HL-60 (cell line): Measurements from ENCODE around the gene IKZF3.
"Not testable (repeated sequence)": the region's sequence is repeated elsewhere in the genome, so short reads cannot be mapped to it uniquely, and the experiment has no call there.

Experiments used
- DNase-seq, 2 experiments: peaks; one replicate each; pipeline ENCODE4 v3.0.0-alpha.2; 2010 to 2020; ENCODE audit warnings: low read depth in 1 of 2, low spot score in 1 of 2
- H3K27ac ChIP-seq: fragments of 250-450 bp; sonication (Bioruptor Pico); replicated peaks from 2 replicates; pipeline ENCODE4 v1.5.1; 2020; ENCODE audit warnings: mild to moderate bottlenecking, moderate library complexity
- H3K27me3 ChIP-seq: fragments of 250-450 bp; sonication (Bioruptor Pico); 2 replicates; pipeline ENCODE4 v1.5.1; 2021; ENCODE audit warnings: mild to moderate bottlenecking, moderate library complexity; ENCODE audit not compliant: insufficient read depth, poor library complexity, severe bottlenecking
- H3K4me3 ChIP-seq: replicated peaks from 2 replicates; pipeline ENCODE4 v1.5.1; 2011; ENCODE audit warnings: mild to moderate bottlenecking, control low read depth, low read length; ENCODE audit not compliant: insufficient read depth
- GABPA ChIP-seq: IDR thresholded peaks from 2 replicates; pipeline ENCODE4 v1.6.1; 2012; ENCODE audit warnings: low read depth
- POLR2AphosphoS5 ChIP-seq: IDR thresholded peaks from 2 replicates; pipeline ENCODE4 v1.6.1; 2012; ENCODE audit warnings: low read depth
- REST ChIP-seq: IDR thresholded peaks from 2 replicates; pipeline ENCODE4 v1.6.1; 2012; ENCODE audit warnings: low read depth; ENCODE audit not compliant: insufficient replicate concordance
- SPI1 ChIP-seq: IDR thresholded peaks from 2 replicates; pipeline ENCODE4 v1.6.1; 2012; ENCODE audit warnings: low read depth, mild to moderate bottlenecking, borderline replicate concordance
- TF ChIP-seq, protein P1 (sequence below): IDR thresholded peaks from one replicate; pipeline ENCODE4 v1.5.1; 2011; ENCODE audit warnings: low read length, control low read depth, inconsistent platforms; ENCODE audit not compliant: insufficient read depth

IKZF3 gene

GRCh38 chr17:39903158-39903884 lies 39.2 kb upstream of the IKZF3 start:
- TF ChIP-seq, protein P1, sequence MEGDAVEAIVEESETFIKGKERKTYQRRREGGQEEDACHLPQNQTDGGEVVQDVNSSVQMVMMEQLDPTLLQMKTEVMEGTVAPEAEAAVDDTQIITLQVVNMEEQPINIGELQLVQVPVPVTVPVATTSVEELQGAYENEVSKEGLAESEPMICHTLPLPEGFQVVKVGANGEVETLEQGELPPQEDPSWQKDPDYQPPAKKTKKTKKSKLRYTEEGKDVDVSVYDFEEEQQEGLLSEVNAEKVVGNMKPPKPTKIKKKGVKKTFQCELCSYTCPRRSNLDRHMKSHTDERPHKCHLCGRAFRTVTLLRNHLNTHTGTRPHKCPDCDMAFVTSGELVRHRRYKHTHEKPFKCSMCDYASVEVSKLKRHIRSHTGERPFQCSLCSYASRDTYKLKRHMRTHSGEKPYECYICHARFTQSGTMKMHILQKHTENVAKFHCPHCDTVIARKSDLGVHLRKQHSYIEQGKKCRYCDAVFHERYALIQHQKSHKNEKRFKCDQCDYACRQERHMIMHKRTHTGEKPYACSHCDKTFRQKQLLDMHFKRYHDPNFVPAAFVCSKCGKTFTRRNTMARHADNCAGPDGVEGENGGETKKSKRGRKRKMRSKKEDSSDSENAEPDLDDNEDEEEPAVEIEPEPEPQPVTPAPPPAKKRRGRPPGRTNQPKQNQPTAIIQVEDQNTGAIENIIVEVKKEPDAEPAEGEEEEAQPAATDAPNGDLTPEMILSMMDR, result no peak
- Histone ChIP-seq H3K4me3 (no peak overlapping the region), H3K27ac (no peak overlapping the region), H3K27me3 (no peaks in the 10 kb centered on the region)
- DNase-seq, result peak in 1 of 2 experiments; percentile 43

DNA sequence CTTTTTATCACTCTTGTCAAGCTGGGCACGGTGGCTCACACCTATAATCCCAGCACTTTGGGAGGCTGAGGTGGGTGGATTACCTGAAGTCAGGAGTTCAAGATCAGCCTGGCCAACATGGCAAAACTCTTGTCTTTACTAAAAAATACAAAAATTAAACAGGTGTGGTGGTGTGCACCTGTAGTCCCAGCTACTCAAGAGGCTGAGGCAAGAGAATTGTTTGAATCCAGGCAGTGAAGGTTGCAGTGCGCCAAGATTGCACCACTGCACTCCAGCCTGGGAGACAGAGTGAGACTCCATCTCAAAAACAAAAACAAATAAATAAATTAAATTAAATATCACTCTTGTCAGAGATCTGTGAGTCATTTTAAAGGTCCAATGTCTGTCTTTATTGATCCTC lies 37.9 kb upstream of the IKZF3 start:
- not testable (repeated sequence) for H3K27ac ChIP-seq, DNase-seq, H3K4me3 ChIP-seq, H3K27me3 ChIP-seq

GRCh38 chr17:39899215-39899614 lies 35.1 kb upstream of the IKZF3 start:
- H3K4me3 ChIP-seq, result no peak overlapping the region
- no peaks in the 10 kb centered on the region for H3K27me3 ChIP-seq
- no peak for DNase-seq
- TF ChIP-seq SPI1 (no peak), POLR2AphosphoS5 (no peak), GABPA (no peak), REST (no peak)
- TF ChIP-seq, protein P1, result no peak
- H3K27ac ChIP-seq, result no peak overlapping the region

- no peak overlapping the region for H3K4me3 ChIP-seq
- DNase-seq, result no peak
- no peak overlapping the region for H3K27ac ChIP-seq
- TF ChIP-seq REST (no peak), SPI1 (no peak), GABPA (no peak), POLR2AphosphoS5 (no peak)
- TF ChIP-seq, protein P1, result no peak
- H3K27me3 ChIP-seq, result no peaks in the 10 kb centered on the region
Measured at GRCh38 chr17:39898088-39898487, 34.0 kb upstream of the IKZF3 start.
